CD8-positive, alpha-beta memory T cell (primary cell): ENCODE results near the gene OR13J1. TPM values are rescaled to one million over a fixed set of nuclear protein-coding genes. Genes with fewer than 3 reads are reported as not detected.
A peak's percentile ranks its signal among the peaks of the same experiment; 100 is the strongest.
"Not testable (repeated sequence)": the region's sequence is repeated elsewhere in the genome, so short reads cannot be mapped to it uniquely, and the experiment has no call there.

Experiments
- CTCF ChIA-PET: fragments of 350-600 bp; sonication (Branson Sonifier 250); formaldehyde crosslinking; loops from one replicate; lab custom pipeline; 2021; ENCODE audit warnings: antibody characterized with exemption; lab: Charles Lee
- POLR2A ChIA-PET: fragments of 350-600 bp; sonication (Branson Sonifier 250); formaldehyde crosslinking; loops from one replicate; lab custom pipeline; 2021; ENCODE audit warnings: antibody characterized with exemption; lab: Charles Lee
- DNase-seq, 5 donors: peaks; one replicate each; pipeline versions ENCODE4 v3.0.0 to v3.0.0-alpha.2; 2020 to 2022; ENCODE audit warnings: mixed read lengths in 1 of 5
- H3K27ac ChIP-seq: one replicate; pipeline ENCODE4 v1.7.0; 2013; ENCODE audit warnings: low read depth, mild to moderate bottlenecking, low read length, moderate library complexity
- H3K27me3 ChIP-seq: 2 replicates; pipeline ENCODE4 v1.7.0; 2013; ENCODE audit warnings: low read length, mild to moderate bottlenecking; ENCODE audit not compliant: insufficient read depth, poor library complexity, severe bottlenecking
- H3K36me3 ChIP-seq: 2 replicates; pipeline ENCODE4 v1.7.0; 2013; ENCODE audit warnings: mild to moderate bottlenecking, low read length, moderate library complexity; ENCODE audit not compliant: insufficient read depth
- H3K4me1 ChIP-seq: 2 replicates; pipeline ENCODE4 v1.7.0; 2013; ENCODE audit warnings: mild to moderate bottlenecking, low read length, moderate library complexity; ENCODE audit not compliant: insufficient read depth
- H3K4me3 ChIP-seq: 2 replicates; pipeline ENCODE4 v1.7.0; 2013; ENCODE audit warnings: mild to moderate bottlenecking, low read length
- H3K9me3 ChIP-seq: 2 replicates; pipeline ENCODE4 v1.7.0; 2013; ENCODE audit warnings: mild to moderate bottlenecking, low read length
- H3K27ac Mint-ChIP-seq, 8 donors: one replicate each; pipeline ENCODE4 v1.8.0; 2020 to 2021; ENCODE audit warnings: mixed read lengths in 8 of 8, mild to moderate bottlenecking in 6 of 8, inconsistent platforms in 3 of 8, moderate library complexity in 3 of 8
- H3K27me3 Mint-ChIP-seq, 2 donors: one replicate each; pipeline ENCODE4 v1.8.0; 2020 to 2021; ENCODE audit warnings: mixed read lengths in 2 of 2, mild to moderate bottlenecking in 1 of 2, moderate library complexity in 1 of 2
- H3K36me3 Mint-ChIP-seq, 3 donors: one replicate each; pipeline ENCODE4 v1.8.0; 2020 to 2021; ENCODE audit warnings: mixed read lengths in 3 of 3, inconsistent platforms in 1 of 3, mild to moderate bottlenecking in 1 of 3
- H3K4me1 Mint-ChIP-seq, 3 donors: one replicate each; pipeline ENCODE4 v1.8.0; 2020 to 2021; ENCODE audit warnings: mixed read lengths in 3 of 3, inconsistent platforms in 1 of 3, mild to moderate bottlenecking in 1 of 3
- H3K4me3 Mint-ChIP-seq, 7 donors: one replicate each; pipeline ENCODE4 v1.8.0; 2020 to 2021; ENCODE audit warnings: mixed read lengths in 7 of 7, mild to moderate bottlenecking in 6 of 7, moderate library complexity in 4 of 7, inconsistent platforms in 2 of 7
- H3K9me3 Mint-ChIP-seq, 5 donors: one replicate each; pipeline ENCODE4 v1.8.0; 2020 to 2022; ENCODE audit warnings: mixed read lengths in 5 of 5, mild to moderate bottlenecking in 3 of 5, moderate library complexity in 2 of 5, inconsistent platforms in 1 of 5
- polyA plus RNA-seq: library from polyadenylated mRNA; unstranded; fragments of 300-500 nt; fragmentation: Illumina TruSeq; gene quantifications from one replicate; pipeline ENCODE4 v1.2.3, GENCODE V29; 2021
- total RNA-seq, 2 experiments: library from RNA; stranded (reverse); gene quantifications; one replicate each; pipeline ENCODE4 v1.2.3, GENCODE V29; 2021

OR13J1 gene
- total and polyA plus RNA-seq, 3 experiments from 2014 or later: not detected

- H3K4me3 Mint-ChIP-seq: no peak overlapping the region
- H3K36me3 ChIP-seq: no peaks in the 10 kb centered on the region
- peaks cover 7% of the 10 kb centered on the region for H3K4me1 ChIP-seq
- H3K36me3 Mint-ChIP-seq: no peaks in the 10 kb centered on the region
- H3K4me3 ChIP-seq: no peak overlapping the region
- CTCF ChIA-PET: interaction anchor here (1.0 to 1.4 kb wide), 3 partner anchors 9 to 63 kb away, joined by 3 read pairs; no protein-coding TSS in a partner anchor
- no peaks in the 10 kb centered on the region for H3K27me3 ChIP-seq
- H3K27ac ChIP-seq: no peak overlapping the region
- H3K9me3 Mint-ChIP-seq: no peaks in the 10 kb centered on the region
- H3K27ac Mint-ChIP-seq: no peak overlapping the region
- POLR2A ChIA-PET: no interaction called here
- no peak for DNase-seq
- no peaks in the 10 kb centered on the region for H3K9me3 ChIP-seq
- H3K4me1 Mint-ChIP-seq: peaks cover 0 to 6% (median 5%) of the 10 kb centered on the region in 3 donors
- peaks cover 8 to 57% of the 10 kb centered on the region in 2 donors for H3K27me3 Mint-ChIP-seq
Observed at GRCh38 chr9:35898337-35898736, 28.1 kb upstream of the OR13J1 start.

- H3K36me3 Mint-ChIP-seq, H3K27me3 ChIP-seq, H3K4me1 Mint-ChIP-seq, H3K27ac ChIP-seq, H3K27ac Mint-ChIP-seq, H3K4me3 ChIP-seq, H3K36me3 ChIP-seq, H3K4me1 ChIP-seq, H3K4me3 Mint-ChIP-seq, DNase-seq, H3K9me3 ChIP-seq, H3K9me3 Mint-ChIP-seq: not testable (repeated sequence)
- ChIA-PET CTCF (interaction anchor here (1.4 kb wide), 2 partner anchors 10 to 62 kb away, joined by 3 read pairs; no protein-coding TSS in a partner anchor), POLR2A (interaction anchor here (1.0 kb wide), 1 partner anchor 144 kb away, joined by 4 read pairs; the partner anchor contains the start of gene MSMP)
- H3K27me3 Mint-ChIP-seq: peaks cover 5 to 58% of the 10 kb centered on the region in 2 donors
Observed at GRCh38 chr9:35897376-35898099, 27.3 kb upstream of the OR13J1 start.

- Histone ChIP-seq H3K9me3 (no peaks in the 10 kb centered on the region), H3K4me1 (no peaks in the 10 kb centered on the region), H3K36me3 (no peaks in the 10 kb centered on the region), H3K4me3 (no peak overlapping the region), H3K27me3 (no peaks in the 10 kb centered on the region), H3K27ac (no peak overlapping the region)
- H3K4me3 Mint-ChIP-seq: no peak overlapping the region
- no peak overlapping the region for H3K27ac Mint-ChIP-seq
- ChIA-PET CTCF (no interaction called here), POLR2A (no interaction called here)
- peaks cover 8 to 58% of the 10 kb centered on the region in 2 donors for H3K27me3 Mint-ChIP-seq
- no peaks in the 10 kb centered on the region for H3K4me1 Mint-ChIP-seq
- DNase-seq: no peak
- no peaks in the 10 kb centered on the region for H3K36me3 Mint-ChIP-seq
- H3K9me3 Mint-ChIP-seq: no peaks in the 10 kb centered on the region
Observed at GRCh38 chr9:35896570-35896969, 26.4 kb upstream of the OR13J1 start.

- Mint-ChIP-seq H3K4me1 (no peaks in the 10 kb centered on the region), H3K27ac (no peak overlapping the region), H3K27me3 (peaks cover 7 to 42% of the 10 kb centered on the region in 2 donors), H3K4me3 (no peak overlapping the region), H3K36me3 (no peaks in the 10 kb centered on the region), H3K9me3 (no peaks in the 10 kb centered on the region)
- Histone ChIP-seq H3K4me3 (no peak overlapping the region), H3K36me3 (no peaks in the 10 kb centered on the region), H3K4me1 (no peaks in the 10 kb centered on the region), H3K9me3 (no peaks in the 10 kb centered on the region), H3K27ac (no peak overlapping the region), H3K27me3 (no peaks in the 10 kb centered on the region)
- no peak for DNase-seq
- CTCF ChIA-PET: interaction anchor here (2.0 kb wide), 1 partner anchor 10 kb away, joined by 8 read pairs; no protein-coding TSS in a partner anchor
- POLR2A ChIA-PET: no interaction called here
Observed at GRCh38 chr9:35892051-35892450, 21.9 kb upstream of the OR13J1 start.

- POLR2A ChIA-PET: no interaction called here
- Histone ChIP-seq H3K27me3 (no peaks in the 10 kb centered on the region), H3K4me3 (no peak overlapping the region), H3K9me3 (no peaks in the 10 kb centered on the region), H3K36me3 (no peaks in the 10 kb centered on the region), H3K27ac (no peak overlapping the region), H3K4me1 (no peaks in the 10 kb centered on the region)
- no peak for DNase-seq
- Mint-ChIP-seq H3K36me3 (no peaks in the 10 kb centered on the region), H3K4me3 (no peak overlapping the region), H3K27me3 (peaks cover 7 to 43% of the 10 kb centered on the region in 2 donors), H3K27ac (no peak overlapping the region), H3K4me1 (no peaks in the 10 kb centered on the region), H3K9me3 (no peaks in the 10 kb centered on the region)
- CTCF ChIA-PET: interaction anchor here (2.0 kb wide), 1 partner anchor 9 kb away, joined by 8 read pairs; no protein-coding TSS in a partner anchor
Observed at GRCh38 chr9:35891646-35892045, 21.4 kb upstream of the OR13J1 start.

- H3K4me3 Mint-ChIP-seq, H3K9me3 ChIP-seq, H3K4me3 ChIP-seq, H3K4me1 Mint-ChIP-seq, H3K27ac ChIP-seq, H3K4me1 ChIP-seq, H3K9me3 Mint-ChIP-seq, DNase-seq, POLR2A ChIA-PET, H3K36me3 ChIP-seq, H3K27me3 ChIP-seq, H3K36me3 Mint-ChIP-seq: not testable (repeated sequence)
- Mint-ChIP-seq H3K27me3 (peaks cover 6 to 13% of the 10 kb centered on the region in 2 donors), H3K27ac (peak overlapping the region in 1 of 8 donors; percentile 40)
- CTCF ChIA-PET: interaction anchor here (2.8 kb wide), 1 partner anchor 95 kb away, joined by 8 read pairs; no protein-coding TSS in a partner anchor
Observed at GRCh38 chr9:35884908-35885307, 14.7 kb upstream of the OR13J1 start.

GRCh38 chr9:35882996-35883395 lies 12.8 kb upstream of the OR13J1 start:
- POLR2A ChIA-PET: interaction anchor here (1.0 kb wide), 1 partner anchor 186 kb away, joined by 3 read pairs; no protein-coding TSS in a partner anchor
- no peaks in the 10 kb centered on the region for H3K4me1 ChIP-seq
- no peak for DNase-seq

GRCh38 chr9:35882263-35882848 lies 12.2 kb upstream of the OR13J1 start:
- H3K27me3 ChIP-seq: no peaks in the 10 kb centered on the region
- peak; percentile 57 to 84 (median 74) for DNase-seq
- H3K4me3 Mint-ChIP-seq: no peak overlapping the region
- no peak overlapping the region for H3K27ac ChIP-seq
- no peak overlapping the region for H3K4me3 ChIP-seq
- ChIA-PET CTCF (interaction anchor here (0.7 to 3.2 kb wide), 29 partner anchors 10 to 766 kb away, joined by 3 to 50 read pairs (median 4); partner anchors contain the start of genes ATOSB, CREB3, HINT2 and NPR2), POLR2A (interaction anchor here (1.0 kb wide), 1 partner anchor 186 kb away, joined by 3 read pairs; no protein-coding TSS in a partner anchor)
- H3K27me3 Mint-ChIP-seq: peaks cover 11 to 19% of the 10 kb centered on the region in 2 donors
- H3K4me1 ChIP-seq: no peaks in the 10 kb centered on the region
- peaks cover 0 to 5% (median 2%) of the 10 kb centered on the region in 3 donors for H3K36me3 Mint-ChIP-seq
- H3K4me1 Mint-ChIP-seq: no peaks in the 10 kb centered on the region
- H3K36me3 ChIP-seq: no peaks in the 10 kb centered on the region
- no peak overlapping the region for H3K27ac Mint-ChIP-seq
- H3K9me3 Mint-ChIP-seq: peaks cover 0 to 8% (median 6%) of the 10 kb centered on the region in 5 donors
- H3K9me3 ChIP-seq: no peaks in the 10 kb centered on the region

More at GRCh38 chr9:35882996-35883395, 12.8 kb upstream of the OR13J1 start:
- Mint-ChIP-seq H3K4me3 (no peak overlapping the region), H3K27me3 (peaks cover 6 to 13% of the 10 kb centered on the region in 2 donors), H3K36me3 (peaks cover 0 to 2% (median 0%) of the 10 kb centered on the region in 3 donors), H3K9me3 (peaks cover 0 to 3% (median 0%) of the 10 kb centered on the region in 5 donors), H3K4me1 (no peaks in the 10 kb centered on the region), H3K27ac (no peak overlapping the region)
- H3K27me3 ChIP-seq: no peaks in the 10 kb centered on the region
- no peak overlapping the region for H3K27ac ChIP-seq
- H3K9me3 ChIP-seq: no peaks in the 10 kb centered on the region
- no peak overlapping the region for H3K4me3 ChIP-seq
- H3K36me3 ChIP-seq: no peaks in the 10 kb centered on the region
- CTCF ChIA-PET: interaction anchor here (1.2 to 3.2 kb wide), 13 partner anchors 9 to 227 kb away, joined by 4 to 50 read pairs (median 6); partner anchors contain the start of genes CREB3, HINT2 and TLN1
